ENCODE measurements around the gene LEPR. TPM values are rescaled to one million over a fixed set of nuclear protein-coding genes. Genes with fewer than 3 reads are reported as not detected.

The LEPR gene
- total RNA-seq, 1 experiment from 2014 or later: 1.9 TPM

GRCh38 chr1:65432918-65433317, 12.4 kb downstream of the LEPR start:
- intact Hi-C loops (cut with micrococcal nuclease; ENCODE audit: unreplicated experiment): no loop called here
- H3K4me3 Mint-ChIP-seq (ENCODE audit: unreplicated experiment): no peak overlapping the region
- no peak for TF ChIP-seq CTCF (IDR thresholded peaks at IDR 0.05; ENCODE audit: insufficient read depth in 1 of 2, low read depth in 1 of 2, low read length in 1 of 2, severe bottlenecking in 1 of 2, unreplicated experiment in 1 of 2)
- no peak for DNase-seq
- no peaks in the 10 kb centered on the region for H3K27me3 Mint-ChIP-seq (ENCODE audit: insufficient read depth, unreplicated experiment)
- H3K4me1 Mint-ChIP-seq (ENCODE audit: low read depth, unreplicated experiment): peaks cover 6% of the 10 kb centered on the region
- BruUV-seq (replicated peaks): TSS peak; percentile 10
- peaks cover 25% of the 10 kb centered on the region for H3K36me3 Mint-ChIP-seq (ENCODE audit: insufficient read depth, unreplicated experiment)
- H3K4me3 ChIP-seq (ENCODE audit: low read depth, low read length): no peak overlapping the region
- CTCF ChIA-PET: no interaction called here
- H3K9me3 ChIP-seq: no peaks in the 10 kb centered on the region
- POLR2A ChIA-PET: no interaction called here
- H3K36me3 ChIP-seq (ENCODE audit: control insufficient read depth, insufficient read depth, low read length): no peaks in the 10 kb centered on the region
- H3K27me3 ChIP-seq (replicated peaks; ENCODE audit: control insufficient read depth, insufficient read depth, low read length): no peaks in the 10 kb centered on the region
- H3K27ac Mint-ChIP-seq (ENCODE audit: unreplicated experiment): no peak overlapping the region
- H3K9me3 Mint-ChIP-seq (ENCODE audit: unreplicated experiment): no peaks in the 10 kb centered on the region
- no peaks in the 10 kb centered on the region for H3K4me1 ChIP-seq

- Histone ChIP-seq H3K4me1 (no peaks in the 10 kb centered on the region), H3K4me3 (ENCODE audit: low read depth, low read length) (no peak overlapping the region), H3K36me3 (ENCODE audit: control insufficient read depth, insufficient read depth, low read length) (no peaks in the 10 kb centered on the region), H3K9me3 (no peaks in the 10 kb centered on the region), H3K27me3 (replicated peaks; ENCODE audit: control insufficient read depth, insufficient read depth, low read length) (no peaks in the 10 kb centered on the region)
- Mint-ChIP-seq H3K36me3 (ENCODE audit: insufficient read depth, unreplicated experiment) (peaks cover 25% of the 10 kb centered on the region), H3K4me3 (ENCODE audit: unreplicated experiment) (no peak overlapping the region), H3K27me3 (ENCODE audit: insufficient read depth, unreplicated experiment) (no peaks in the 10 kb centered on the region), H3K4me1 (ENCODE audit: low read depth, unreplicated experiment) (peaks cover 2% of the 10 kb centered on the region), H3K9me3 (ENCODE audit: unreplicated experiment) (no peaks in the 10 kb centered on the region), H3K27ac (ENCODE audit: unreplicated experiment) (no peak overlapping the region)
- TF ChIP-seq CTCF (IDR thresholded peaks at IDR 0.05; ENCODE audit: insufficient read depth in 1 of 2, low read depth in 1 of 2, low read length in 1 of 2, severe bottlenecking in 1 of 2, unreplicated experiment in 1 of 2): no peak
- intact Hi-C loops (cut with micrococcal nuclease; ENCODE audit: unreplicated experiment): no loop called here
- POLR2A ChIA-PET: no interaction called here
- CTCF ChIA-PET: interaction anchor here (1.7 kb wide), 1 partner anchor 254 kb away, joined by 7 read pairs; no protein-coding TSS in a partner anchor
- BruUV-seq (replicated peaks): no TSS peak
- DNase-seq: no peak
Measured at GRCh38 chr1:65434255-65434654, 13.8 kb downstream of the LEPR start.

- POLR2A ChIA-PET: no interaction called here
- DNase-seq: no peak
Measured at GRCh38 chr1:65434760-65435159, 14.3 kb downstream of the LEPR start.

More at GRCh38 chr1:65434760-65435159, 14.3 kb downstream of the LEPR start:
- Histone ChIP-seq H3K4me3 (ENCODE audit: low read depth, low read length) (no peak overlapping the region), H3K4me1 (no peaks in the 10 kb centered on the region), H3K9me3 (no peaks in the 10 kb centered on the region), H3K36me3 (ENCODE audit: control insufficient read depth, insufficient read depth, low read length) (no peaks in the 10 kb centered on the region), H3K27me3 (replicated peaks; ENCODE audit: control insufficient read depth, insufficient read depth, low read length) (no peaks in the 10 kb centered on the region)
- Mint-ChIP-seq H3K9me3 (ENCODE audit: unreplicated experiment) (no peaks in the 10 kb centered on the region), H3K27me3 (ENCODE audit: insufficient read depth, unreplicated experiment) (no peaks in the 10 kb centered on the region), H3K4me3 (ENCODE audit: unreplicated experiment) (no peak overlapping the region), H3K36me3 (ENCODE audit: insufficient read depth, unreplicated experiment) (peaks cover 24% of the 10 kb centered on the region), H3K4me1 (ENCODE audit: low read depth, unreplicated experiment) (no peaks in the 10 kb centered on the region), H3K27ac (ENCODE audit: unreplicated experiment) (no peak overlapping the region)
- intact Hi-C loops (cut with micrococcal nuclease; ENCODE audit: unreplicated experiment): no loop called here
- CTCF ChIA-PET: interaction anchor here (0.7 to 1.7 kb wide), 4 partner anchors 15 to 262 kb away, joined by 3 to 7 read pairs (median 4); partner anchors contain the start of genes LEPR and LEPROT
- no TSS peak for BruUV-seq (replicated peaks)
- no peak for TF ChIP-seq CTCF (IDR thresholded peaks at IDR 0.05; ENCODE audit: insufficient read depth in 1 of 2, low read depth in 1 of 2, low read length in 1 of 2, severe bottlenecking in 1 of 2, unreplicated experiment in 1 of 2)
